Measurements from ENCODE around the gene SLC38A10.

The SLC38A10 gene

GRCh38 chr17:81305051-81305630, 10.0 kb upstream of the SLC38A10 start:
- no peaks in the 10 kb centered on the region for H3K9me3 ChIP-seq
- H3K4me3 ChIP-seq (ENCODE audit: low read depth, low read length), result no peak overlapping the region
- TF ChIP-seq CTCF (IDR thresholded peaks at IDR 0.05; ENCODE audit: low read depth, low read length), result no peak
- no peak for DNase-seq
- H3K4me1 ChIP-seq, result peaks cover 30% of the 10 kb centered on the region
- H3K36me3 ChIP-seq, result no peaks in the 10 kb centered on the region
- no peaks in the 10 kb centered on the region for H3K27me3 ChIP-seq

- no peak overlapping the region for H3K4me3 ChIP-seq (ENCODE audit: low read depth, low read length)
- no peak for TF ChIP-seq CTCF (IDR thresholded peaks at IDR 0.05; ENCODE audit: low read depth, low read length)
- H3K4me1 ChIP-seq, result peaks cover 23% of the 10 kb centered on the region
- DNase-seq, result no peak
- H3K27me3 ChIP-seq, result no peaks in the 10 kb centered on the region
- H3K9me3 ChIP-seq, result no peaks in the 10 kb centered on the region
- H3K36me3 ChIP-seq, result no peaks in the 10 kb centered on the region
These were observed 9.3 kb upstream of the SLC38A10 start for GRCh38 chr17:81304196-81305015.

GRCh38 chr17:81303385-81303784, 8.3 kb upstream of the SLC38A10 start:
- no peaks in the 10 kb centered on the region for H3K9me3 ChIP-seq
- DNase-seq, result no peak
- no peak for TF ChIP-seq CTCF (IDR thresholded peaks at IDR 0.05; ENCODE audit: low read depth, low read length)
- H3K36me3 ChIP-seq, result no peaks in the 10 kb centered on the region
- H3K4me1 ChIP-seq, result peaks cover 16% of the 10 kb centered on the region
- H3K4me3 ChIP-seq (ENCODE audit: low read depth, low read length), result no peak overlapping the region
- no peaks in the 10 kb centered on the region for H3K27me3 ChIP-seq

GRCh38 chr17:81302861-81303333, 7.8 kb upstream of the SLC38A10 start:
- no peaks in the 10 kb centered on the region for H3K36me3 ChIP-seq
- H3K4me3 ChIP-seq (ENCODE audit: low read depth, low read length), result no peak overlapping the region
- peak; percentile 39 for TF ChIP-seq CTCF (IDR thresholded peaks at IDR 0.05; ENCODE audit: low read depth, low read length)
- peaks cover 16% of the 10 kb centered on the region for H3K4me1 ChIP-seq
- no peaks in the 10 kb centered on the region for H3K27me3 ChIP-seq
- DNase-seq, result peak; percentile 69
- H3K9me3 ChIP-seq, result no peaks in the 10 kb centered on the region

GRCh38 chr17:81302324-81302723, 7.2 kb upstream of the SLC38A10 start:
- no peak for TF ChIP-seq CTCF (IDR thresholded peaks at IDR 0.05; ENCODE audit: low read depth, low read length)
- Histone ChIP-seq H3K36me3 (no peaks in the 10 kb centered on the region), H3K4me1 (peaks cover 16% of the 10 kb centered on the region), H3K4me3 (ENCODE audit: low read depth, low read length) (no peak overlapping the region), H3K27me3 (no peaks in the 10 kb centered on the region), H3K9me3 (no peaks in the 10 kb centered on the region)
- no peak for DNase-seq

Measured in BE2C (cell line).